B cell (primary cell): Measurements from ENCODE around the gene SUGCT. TPM values are rescaled to one million over a fixed set of nuclear protein-coding genes. Genes with fewer than 3 reads are reported as not detected.

Experiments
- ATAC-seq: fragments of 200-7000 bp; cut with Tn5 transposase; one replicate; pipeline ENCODE4 v1.10.0; 2021; ENCODE audit warnings: low read depth, mild to moderate bottlenecking, moderate number of reproducible peaks, moderate library complexity
- CTCF ChIA-PET: fragments of 350-600 bp; sonication (Branson Sonifier 250); formaldehyde crosslinking; loops from one replicate; lab custom pipeline; 2021; ENCODE audit warnings: antibody characterized with exemption, inconsistent platforms; lab: Charles Lee
- POLR2A ChIA-PET: fragments of 350-600 bp; sonication (Branson Sonifier 250); formaldehyde crosslinking; loops from one replicate; lab custom pipeline; 2021; ENCODE audit warnings: antibody characterized with exemption; lab: Charles Lee
- DNase-seq: peaks from one replicate; pipeline ENCODE4 v3.0.0; 2013
- H2AFZ ChIP-seq: 2 replicates; pipeline ENCODE4 v1.6.1; 2012; ENCODE audit warnings: mild to moderate bottlenecking, low read depth, low read length; ENCODE audit not compliant: insufficient read depth, poor library complexity, severe bottlenecking
- H3K27ac ChIP-seq, 2 donors: 1 replicate in 1 of 2; 2 replicates in 1 of 2; pipeline ENCODE4 v1.5.1; 2012 to 2013; ENCODE audit warnings: low read length in 2 of 2, mild to moderate bottlenecking in 2 of 2, moderate library complexity in 1 of 2
- H3K27me3 ChIP-seq, 4 experiments: fragments of 200-600 bp in 1 of 4; sonication (generic) in 1 of 4; replicated peaks in 1 of 4; 1 replicate in 2 of 4; 2 replicates in 2 of 4; pipeline versions ENCODE4 v1.6.1 to v1.7.0; 2013 to 2016; ENCODE audit warnings: low read length in 3 of 4, mild to moderate bottlenecking in 2 of 4, mixed read lengths in 1 of 4, moderate library complexity in 1 of 4; ENCODE audit not compliant: insufficient read depth in 4 of 4, control insufficient read depth in 3 of 4; ENCODE audit errors: control extremely low read depth in 1 of 4
- H3K36me3 ChIP-seq, 2 experiments: replicated peaks in 1 of 2; 1 replicate in 1 of 2; 2 replicates in 1 of 2; pipeline versions ENCODE4 v1.6.1 to v1.7.1; 2013; ENCODE audit warnings: low read length in 1 of 2; ENCODE audit not compliant: insufficient read depth in 2 of 2, control insufficient read depth in 1 of 2; ENCODE audit errors: control extremely low read depth in 1 of 2, extremely low read depth in 1 of 2
- H3K4me1 ChIP-seq, 2 donors: fragments of 200-600 bp in 1 of 2; sonication (generic) in 1 of 2; 1 replicate in 1 of 2; 2 replicates in 1 of 2; pipeline versions ENCODE4 v1.5.1 to v1.6.1; 2013 to 2017; ENCODE audit warnings: low read length in 2 of 2; ENCODE audit not compliant: control insufficient read depth in 2 of 2, insufficient read depth in 2 of 2
- H3K4me2 ChIP-seq: replicated peaks from 2 replicates; pipeline ENCODE3; 2012; ENCODE audit warnings: mild to moderate bottlenecking, low read depth, low read length; ENCODE audit not compliant: poor library complexity, severe bottlenecking
- H3K4me3 ChIP-seq, 5 experiments: fragments of 200-600 bp in 1 of 5; sonication (generic) in 1 of 5; 1 replicate in 3 of 5; 2 replicates in 2 of 5; pipeline versions ENCODE4 v1.5.1 to v1.7.0; 2011 to 2016; ENCODE audit warnings: low read length in 4 of 5, mild to moderate bottlenecking in 4 of 5, low read depth in 2 of 5, control low read depth in 1 of 5, moderate library complexity in 1 of 5; ENCODE audit not compliant: insufficient read depth in 1 of 5; ENCODE audit errors: control extremely low read depth in 1 of 5, extremely low read depth in 1 of 5
- H3K79me2 ChIP-seq: fragments of 200-600 bp; sonication (generic); one replicate; pipeline ENCODE4 v1.6.0; 2016; ENCODE audit warnings: low read length; ENCODE audit not compliant: control insufficient read depth, insufficient read depth
- H3K9ac ChIP-seq: fragments of 200-600 bp; sonication (generic); 2 replicates; pipeline ENCODE4 v1.6.1; 2017; ENCODE audit warnings: mild to moderate bottlenecking, low read length, moderate library complexity
- H3K9me3 ChIP-seq, 3 donors: one replicate each; pipeline versions ENCODE4 v1.6.1 to v1.7.1; 2013; ENCODE audit warnings: low read length in 2 of 3; ENCODE audit not compliant: control insufficient read depth in 2 of 3, insufficient read depth in 1 of 3; ENCODE audit errors: control extremely low read depth in 1 of 3
- H4K20me1 ChIP-seq: 2 replicates; pipeline ENCODE4 v1.6.0; 2012; ENCODE audit warnings: mild to moderate bottlenecking, low read length; ENCODE audit not compliant: insufficient read depth, control insufficient read depth, poor library complexity, severe bottlenecking
- H3K27ac Mint-ChIP-seq: one replicate; pipeline ENCODE4 v1.8.0; 2021; ENCODE audit warnings: mixed read lengths
- H3K27me3 Mint-ChIP-seq: one replicate; pipeline ENCODE4 v1.8.0; 2021; ENCODE audit warnings: mixed read lengths
- H3K4me1 Mint-ChIP-seq: one replicate; pipeline ENCODE4 v1.8.0; 2021; ENCODE audit warnings: mixed read lengths
- H3K4me3 Mint-ChIP-seq: one replicate; pipeline ENCODE4 v1.8.0; 2021; ENCODE audit warnings: mixed read lengths
- H3K9me3 Mint-ChIP-seq: one replicate; pipeline ENCODE4 v1.8.0; 2022; ENCODE audit warnings: mixed read lengths; ENCODE audit not compliant: insufficient read depth
- EZH2 ChIP-seq: IDR thresholded peaks from 2 replicates; pipeline ENCODE4 v1.6.1; 2012; ENCODE audit warnings: borderline replicate concordance, low read depth, mild to moderate bottlenecking, moderate library complexity, low read length; ENCODE audit not compliant: insufficient read depth, poor library complexity, severe bottlenecking
- WGBS: methylation state at CpG from one replicate; pipeline ENCODE4 v1.1.5; 2013; ENCODE audit warnings: missing lambda C conversion rate; ENCODE audit not compliant: insufficient coverage; 5-methylcytosine and 5-hydroxymethylcytosine counted together
- intact Hi-C: fragments of 100-400 bp; cut with micrococcal nuclease; formaldehyde crosslinking; loops from one replicate; pipeline ENCODE4 v1.10.0; 2022
- polyA plus RNA-seq: library from polyadenylated mRNA; depleted of rRNA; stranded (reverse); fragments of >200 nt; gene quantifications from 2 replicates; pipeline ENCODE4 v1.2.3, GENCODE V29; 2012
- total RNA-seq, 2 donors: library from RNA; stranded (reverse); fragments of 120-200 nt in 1 of 2; gene quantifications; 1 replicate in 1 of 2; 2 replicates in 1 of 2; pipeline versions ENCODE4 v1.2.3 to v1.2.4, GENCODE V29; 2013 to 2022
- TF ChIP-seq, protein P1 (sequence below): fragments of 200-600 bp; IDR thresholded peaks from one replicate; pipeline ENCODE4 v1.8.0; 2022; ENCODE audit warnings: antibody characterized with exemption, mild to moderate bottlenecking

SUGCT gene
- total and polyA plus RNA-seq, 2 donors (not counting 1 experiment from before 2014, with no cell fraction given) = 0.19 to 0.86 TPM

DNA sequence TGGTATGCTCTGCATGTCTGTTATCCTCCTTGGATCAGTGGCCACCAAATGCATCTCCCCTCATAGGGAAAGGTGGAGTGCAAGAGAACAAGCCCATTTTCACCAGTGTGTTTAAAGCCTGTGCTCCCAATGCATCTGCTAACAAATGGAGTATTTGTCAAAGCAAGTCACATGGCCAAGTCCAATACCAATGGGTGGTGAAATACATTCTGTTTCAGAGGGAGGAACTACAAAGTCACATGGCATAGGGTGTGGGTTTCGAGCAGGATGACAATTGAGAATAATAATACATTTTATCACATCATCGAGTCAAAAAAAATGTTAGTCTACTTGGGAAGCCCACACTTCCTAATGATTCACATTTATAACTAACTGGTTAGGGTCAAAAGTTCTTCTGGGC lies 62.7 kb downstream of the SUGCT start:
- Histone ChIP-seq H3K9me3 (no peaks in the 10 kb centered on the region), H2AFZ (no peak overlapping the region), H3K9ac (no peak overlapping the region), H3K27me3 (no peaks in the 10 kb centered on the region), H3K4me1 (no peaks in the 10 kb centered on the region), H3K4me2 (no peak overlapping the region), H3K27ac (no peak overlapping the region), H3K79me2 (no peaks in the 10 kb centered on the region), H4K20me1 (no peaks in the 10 kb centered on the region), H3K36me3 (no peaks in the 10 kb centered on the region), H3K4me3 (no peak overlapping the region)
- Mint-ChIP-seq H3K4me1 (no peaks in the 10 kb centered on the region), H3K4me3 (no peak overlapping the region), H3K27ac (no peak overlapping the region), H3K9me3 (no peaks in the 10 kb centered on the region), H3K27me3 (peaks cover 2% of the 10 kb centered on the region)
- TF ChIP-seq EZH2 = no peak
- TF ChIP-seq, protein P1, sequence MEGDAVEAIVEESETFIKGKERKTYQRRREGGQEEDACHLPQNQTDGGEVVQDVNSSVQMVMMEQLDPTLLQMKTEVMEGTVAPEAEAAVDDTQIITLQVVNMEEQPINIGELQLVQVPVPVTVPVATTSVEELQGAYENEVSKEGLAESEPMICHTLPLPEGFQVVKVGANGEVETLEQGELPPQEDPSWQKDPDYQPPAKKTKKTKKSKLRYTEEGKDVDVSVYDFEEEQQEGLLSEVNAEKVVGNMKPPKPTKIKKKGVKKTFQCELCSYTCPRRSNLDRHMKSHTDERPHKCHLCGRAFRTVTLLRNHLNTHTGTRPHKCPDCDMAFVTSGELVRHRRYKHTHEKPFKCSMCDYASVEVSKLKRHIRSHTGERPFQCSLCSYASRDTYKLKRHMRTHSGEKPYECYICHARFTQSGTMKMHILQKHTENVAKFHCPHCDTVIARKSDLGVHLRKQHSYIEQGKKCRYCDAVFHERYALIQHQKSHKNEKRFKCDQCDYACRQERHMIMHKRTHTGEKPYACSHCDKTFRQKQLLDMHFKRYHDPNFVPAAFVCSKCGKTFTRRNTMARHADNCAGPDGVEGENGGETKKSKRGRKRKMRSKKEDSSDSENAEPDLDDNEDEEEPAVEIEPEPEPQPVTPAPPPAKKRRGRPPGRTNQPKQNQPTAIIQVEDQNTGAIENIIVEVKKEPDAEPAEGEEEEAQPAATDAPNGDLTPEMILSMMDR = no peak
- intact Hi-C loops = no loop called here
- DNase-seq (no peak), ATAC-seq (no peak)
- POLR2A ChIA-PET = no interaction called here
- CTCF ChIA-PET = no interaction called here
- no CpG with 5 or more reads among the region's 2 CpGs for WGBS

DNA sequence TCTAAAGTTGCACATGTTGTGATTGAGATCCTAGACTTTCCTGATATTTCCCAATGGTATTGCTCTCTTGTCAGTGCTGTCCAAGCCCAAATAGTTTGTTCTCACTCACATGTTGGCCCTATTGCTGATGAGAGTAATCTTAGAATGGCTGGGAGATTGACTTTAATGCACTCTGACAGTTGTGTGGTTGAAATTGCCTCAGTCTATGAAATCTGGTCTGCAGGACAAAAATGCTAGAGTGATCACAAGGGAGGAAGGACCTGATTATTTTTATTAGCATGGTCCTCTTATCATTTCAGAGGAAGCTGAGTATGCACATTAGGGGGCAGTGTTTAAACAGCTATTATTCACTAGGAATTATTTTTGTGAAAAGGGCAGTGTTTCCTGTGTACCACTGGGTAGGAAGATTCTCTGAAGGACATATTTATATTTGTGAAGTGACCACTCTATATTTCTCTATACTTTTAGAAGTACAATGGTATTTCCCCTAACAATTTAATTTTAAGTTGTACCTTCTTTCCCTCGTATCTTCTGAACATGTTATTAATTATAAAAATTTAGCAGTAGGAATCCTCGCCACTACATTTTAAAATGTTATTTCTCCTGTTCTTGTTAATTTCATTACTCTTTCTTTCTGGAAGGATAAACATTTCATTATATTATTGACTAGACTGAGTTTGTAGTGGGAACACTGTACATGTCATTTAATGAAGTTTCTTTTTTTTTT lies 64.4 kb downstream of the SUGCT start:
- H3K79me2 ChIP-seq = no peaks in the 10 kb centered on the region
- no peaks in the 10 kb centered on the region for H3K4me1 ChIP-seq
- no peak overlapping the region for H3K4me3 ChIP-seq
- ATAC-seq (no peak), DNase-seq (no peak)
- H4K20me1 ChIP-seq = no peaks in the 10 kb centered on the region
- intact Hi-C loops = no loop called here
- no peak overlapping the region for H3K4me2 ChIP-seq
- no peak overlapping the region for H3K27ac Mint-ChIP-seq
- TF ChIP-seq EZH2 = no peak
- TF ChIP-seq, protein P1 = no peak
- H3K9ac ChIP-seq = no peak overlapping the region
- no peaks in the 10 kb centered on the region for H3K36me3 ChIP-seq
- H3K27ac ChIP-seq = no peak overlapping the region
- H3K9me3 ChIP-seq = no peaks in the 10 kb centered on the region
- ChIA-PET CTCF (no interaction called here), POLR2A (no interaction called here)
- H3K9me3 Mint-ChIP-seq = no peaks in the 10 kb centered on the region
- H3K27me3 Mint-ChIP-seq = peaks cover 7% of the 10 kb centered on the region
- WGBS = no CpG with 5 or more reads among the region's 2 CpGs
- H3K4me1 Mint-ChIP-seq = no peaks in the 10 kb centered on the region
- H3K27me3 ChIP-seq = no peaks in the 10 kb centered on the region
- no peak overlapping the region for H3K4me3 Mint-ChIP-seq
- no peak overlapping the region for H2AFZ ChIP-seq
